MM.1S (cell line): ENCODE data around the gene CEP350.

Experiments used
- DNase-seq: peaks from one replicate; pipeline ENCODE4 v3.0.0-alpha.2; 2015
- H2AFZ ChIP-seq: fragments of 300-600 bp; sonication (generic); 2 replicates; pipeline ENCODE4 v1.6.0; 2016; ENCODE audit warnings: antibody characterized with exemption, low read length
- H3F3A ChIP-seq: fragments of 300-600 bp; sonication (generic); 2 replicates; pipeline ENCODE4 v1.6.1; 2016; ENCODE audit warnings: mild to moderate bottlenecking, antibody characterized with exemption, low read length, moderate library complexity, mixed read lengths; ENCODE audit not compliant: insufficient read depth
- H3K27ac ChIP-seq: fragments of 300-600 bp; sonication (generic); 2 replicates; pipeline ENCODE4 v1.5.1; 2016; ENCODE audit warnings: mild to moderate bottlenecking, low read length
- H3K27me3 ChIP-seq: fragments of 300-600 bp; sonication (generic); replicated peaks from 2 replicates; pipeline ENCODE4 v1.6.0; 2016; ENCODE audit warnings: low read length; ENCODE audit not compliant: insufficient read depth
- H3K36me3 ChIP-seq: fragments of 300-600 bp; sonication (generic); replicated peaks from 2 replicates; pipeline ENCODE4 v1.6.1; 2016; ENCODE audit warnings: mild to moderate bottlenecking, low read length, mixed read lengths; ENCODE audit not compliant: insufficient read depth
- H3K4me1 ChIP-seq: fragments of 300-600 bp; sonication (generic); 2 replicates; pipeline ENCODE4 v1.6.1; 2016; ENCODE audit warnings: low read length, mixed read lengths
- H3K4me2 ChIP-seq: fragments of 300-600 bp; sonication (generic); 2 replicates; pipeline ENCODE4 v1.6.0; 2016; ENCODE audit warnings: low read depth, low read length
- H3K4me3 ChIP-seq: fragments of 300-600 bp; sonication (generic); 2 replicates; pipeline ENCODE4 v1.5.1; 2016; ENCODE audit warnings: low read length, mixed read lengths
- H3K79me2 ChIP-seq: fragments of 300-600 bp; sonication (generic); 2 replicates; pipeline ENCODE4 v1.6.1; 2016; ENCODE audit warnings: mixed run types, low read length, mixed read lengths
- H3K9ac ChIP-seq: fragments of 300-600 bp; sonication (generic); 2 replicates; pipeline ENCODE4 v1.6.1; 2016; ENCODE audit warnings: low read length, mixed read lengths
- H3K9me2 ChIP-seq: fragments of 300-600 bp; sonication (generic); replicated peaks from 2 replicates; pipeline ENCODE4 v1.6.1; 2016; ENCODE audit warnings: mild to moderate bottlenecking, low read length, mixed read lengths; ENCODE audit not compliant: insufficient read depth
- H3K9me3 ChIP-seq: fragments of 300-600 bp; sonication (generic); replicated peaks from 2 replicates; pipeline ENCODE4 v1.6.1; 2016; ENCODE audit warnings: mild to moderate bottlenecking, low read length, mixed read lengths; ENCODE audit not compliant: insufficient read depth
- H4K20me1 ChIP-seq: fragments of 300-600 bp; sonication (generic); 2 replicates; pipeline ENCODE4 v1.6.1; 2016; ENCODE audit warnings: mild to moderate bottlenecking, low read length, moderate library complexity, mixed read lengths; ENCODE audit not compliant: insufficient read depth
- EZH2 ChIP-seq: fragments of 300-600 bp; sonication (generic); optimal IDR thresholded peaks from 2 replicates; pipeline ENCODE3; 2017; ENCODE audit warnings: low read depth, mild to moderate bottlenecking, antibody characterized with exemption, low read length, mixed read lengths
- EZH2phosphoT487 ChIP-seq: fragments of 300-600 bp; sonication (generic); IDR thresholded peaks from 2 replicates; pipeline ENCODE4 v1.6.1; 2018; ENCODE audit warnings: antibody characterized with exemption, low read length
- TF ChIP-seq, protein P1 (sequence below): fragments of 300-600 bp; sonication (generic); IDR thresholded peaks from 2 replicates; pipeline ENCODE4 v1.5.1; 2016; ENCODE audit warnings: antibody characterized with exemption, low read length, mixed read lengths

CEP350 gene

DNA sequence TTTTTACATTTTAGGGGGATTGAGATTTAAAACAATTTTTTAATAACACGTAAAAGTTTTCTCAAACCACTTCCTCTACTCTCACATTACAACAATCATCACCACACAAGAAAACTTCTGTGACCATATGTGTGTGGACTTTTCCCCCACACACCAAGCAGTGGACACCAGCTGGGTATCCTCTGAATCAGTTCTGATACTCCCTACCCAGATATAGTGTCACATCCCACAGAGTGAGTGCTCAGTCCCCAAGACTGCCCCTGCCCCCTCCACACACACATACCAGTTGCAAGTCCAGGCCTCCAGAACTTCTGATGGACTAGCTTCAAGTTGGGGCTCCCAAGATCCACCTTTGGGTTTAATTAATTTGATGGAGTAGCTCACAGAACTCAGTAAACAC, 146.8 kb downstream of the CEP350 start:
- H2AFZ ChIP-seq = no peak overlapping the region

DNA sequence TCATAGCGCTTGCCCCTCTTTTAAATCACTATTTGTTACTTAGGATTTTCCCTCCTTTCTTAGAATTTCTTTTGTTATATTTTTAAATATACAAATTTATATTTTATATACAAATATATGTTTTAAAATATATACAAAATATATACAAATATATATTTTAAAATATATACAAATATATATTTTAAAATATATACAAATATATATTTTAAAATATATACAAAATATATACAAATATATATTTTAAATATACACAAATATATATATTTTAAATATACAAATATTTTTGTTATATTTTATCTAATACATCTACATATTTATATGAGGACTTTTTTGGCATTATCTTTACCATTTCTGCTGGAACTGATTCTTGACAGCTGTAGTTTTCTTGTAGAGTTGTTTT, 149.2 kb downstream of the CEP350 start:
- Histone ChIP-seq H3K27ac (no peak overlapping the region), H3K36me3 (peaks cover 9% of the 10 kb centered on the region; the same call in 1 of the 2 replicates), H3F3A (no peaks in the 10 kb centered on the region), H3K4me3 (no peak overlapping the region), H2AFZ (no peak overlapping the region), H3K9ac (no peak overlapping the region), H3K9me2 (no peaks in the 10 kb centered on the region), H4K20me1 (no peaks in the 10 kb centered on the region), H3K4me1 (no peaks in the 10 kb centered on the region), H3K4me2 (no peak overlapping the region), H3K9me3 (no peaks in the 10 kb centered on the region), H3K27me3 (no peaks in the 10 kb centered on the region), H3K79me2 (no peaks in the 10 kb centered on the region)
- TF ChIP-seq, protein P1, sequence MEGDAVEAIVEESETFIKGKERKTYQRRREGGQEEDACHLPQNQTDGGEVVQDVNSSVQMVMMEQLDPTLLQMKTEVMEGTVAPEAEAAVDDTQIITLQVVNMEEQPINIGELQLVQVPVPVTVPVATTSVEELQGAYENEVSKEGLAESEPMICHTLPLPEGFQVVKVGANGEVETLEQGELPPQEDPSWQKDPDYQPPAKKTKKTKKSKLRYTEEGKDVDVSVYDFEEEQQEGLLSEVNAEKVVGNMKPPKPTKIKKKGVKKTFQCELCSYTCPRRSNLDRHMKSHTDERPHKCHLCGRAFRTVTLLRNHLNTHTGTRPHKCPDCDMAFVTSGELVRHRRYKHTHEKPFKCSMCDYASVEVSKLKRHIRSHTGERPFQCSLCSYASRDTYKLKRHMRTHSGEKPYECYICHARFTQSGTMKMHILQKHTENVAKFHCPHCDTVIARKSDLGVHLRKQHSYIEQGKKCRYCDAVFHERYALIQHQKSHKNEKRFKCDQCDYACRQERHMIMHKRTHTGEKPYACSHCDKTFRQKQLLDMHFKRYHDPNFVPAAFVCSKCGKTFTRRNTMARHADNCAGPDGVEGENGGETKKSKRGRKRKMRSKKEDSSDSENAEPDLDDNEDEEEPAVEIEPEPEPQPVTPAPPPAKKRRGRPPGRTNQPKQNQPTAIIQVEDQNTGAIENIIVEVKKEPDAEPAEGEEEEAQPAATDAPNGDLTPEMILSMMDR = no peak
- no peak for TF ChIP-seq EZH2phosphoT487
- TF ChIP-seq EZH2 = no peak
- DNase-seq = no peak

More for the DNA sequence above, 146.8 kb downstream of the CEP350 start:
- H3K9ac ChIP-seq = no peak overlapping the region
- TF ChIP-seq EZH2 = no peak
- TF ChIP-seq, protein P1 = no peak
- TF ChIP-seq EZH2phosphoT487 = no peak
- H3K4me1 ChIP-seq = no peaks in the 10 kb centered on the region
- no peaks in the 10 kb centered on the region for H3K9me2 ChIP-seq
- no peaks in the 10 kb centered on the region for H3K79me2 ChIP-seq
- H3K36me3 ChIP-seq = peaks cover 19% of the 10 kb centered on the region; the same call in 1 of the 2 replicates
- H3K4me2 ChIP-seq = no peak overlapping the region
- no peaks in the 10 kb centered on the region for H4K20me1 ChIP-seq
- no peaks in the 10 kb centered on the region for H3F3A ChIP-seq
- H3K4me3 ChIP-seq = no peak overlapping the region
- no peak for DNase-seq
- H3K9me3 ChIP-seq = no peaks in the 10 kb centered on the region
- H3K27me3 ChIP-seq = no peaks in the 10 kb centered on the region
- H3K27ac ChIP-seq = no peak overlapping the region

DNA sequence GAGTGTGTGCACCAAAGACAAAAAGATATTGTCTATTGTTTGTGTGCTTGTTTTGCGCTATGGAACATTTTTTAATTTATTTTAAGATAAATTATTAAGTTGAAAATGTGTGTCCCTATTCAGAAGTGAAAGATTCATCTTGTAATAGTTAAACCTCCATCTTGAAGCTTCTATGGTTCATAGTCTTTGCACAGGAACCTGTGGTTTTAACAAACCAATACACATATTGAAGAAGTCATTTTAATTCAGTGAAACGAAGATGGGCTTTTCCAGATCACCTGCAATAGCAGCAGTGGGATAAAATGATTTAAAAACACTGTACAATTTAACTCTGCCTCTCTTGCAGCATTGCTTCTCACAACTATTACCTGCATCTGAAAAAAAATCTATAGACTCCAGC, 157.5 kb downstream of the CEP350 start:
- Histone ChIP-seq H3K27ac (no peak overlapping the region), H3K4me3 (no peak overlapping the region), H3K4me1 (no peaks in the 10 kb centered on the region), H3K27me3 (no peaks in the 10 kb centered on the region), H3F3A (no peaks in the 10 kb centered on the region), H3K79me2 (no peaks in the 10 kb centered on the region), H3K9ac (no peak overlapping the region), H3K4me2 (no peak overlapping the region), H3K9me3 (no peaks in the 10 kb centered on the region), H4K20me1 (no peaks in the 10 kb centered on the region), H3K36me3 (peaks cover 14% of the 10 kb centered on the region; the same call in 1 of the 2 replicates), H2AFZ (no peak overlapping the region), H3K9me2 (no peaks in the 10 kb centered on the region)
- TF ChIP-seq EZH2phosphoT487 = no peak
- TF ChIP-seq, protein P1 = no peak
- no peak for TF ChIP-seq EZH2
- no peak for DNase-seq
